Activated CD4-positive, alpha-beta T cell treated with anti-CD3 and anti-CD28 coated beads, Interleukin-2, Interleukin-6, amounts not matched to agents 100 ng/mL and 50 ng/mL, durations not matched to agents 16 hours and 8 hours (primary cell): ENCODE measurements around the gene OLFM4.
"Not testable (repeated sequence)": the region's sequence is repeated elsewhere in the genome, so short reads cannot be mapped to it uniquely, and the experiment has no call there.

Source experiments
- DNase-seq: peaks from one replicate; pipeline ENCODE4 v3.0.0-alpha.2; 2020

OLFM4 gene

GRCh38 chr13:53028637-53029203 is at the start of gene OLFM4:
Gene OLFM4, plus strand, starts transcription at chr13:53028813. Its CDS starts 24 bp downstream, at chr13:53028837.
- DNase-seq: no peak

DNA sequence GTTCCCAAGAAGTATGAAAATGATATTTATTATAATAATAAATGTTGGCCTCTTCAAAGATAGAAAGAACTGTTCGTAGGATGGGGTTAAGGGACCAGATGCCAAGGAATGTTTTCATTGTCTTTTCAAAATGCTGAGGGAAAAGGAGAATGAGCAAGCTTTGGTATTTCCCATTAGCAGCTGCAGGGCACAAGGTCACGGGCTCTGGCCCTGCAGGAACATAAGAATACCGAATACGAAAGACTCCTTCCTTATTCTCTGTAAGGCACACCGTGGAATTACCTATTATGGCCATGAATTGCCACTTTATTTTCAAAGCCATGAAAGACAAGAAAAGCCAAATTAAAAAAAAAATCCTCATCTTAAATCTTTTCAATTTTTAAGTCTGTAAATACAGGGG is 49.6 kb upstream of the OLFM4 start:
- DNase-seq: no peak

GRCh38 chr13:52980695-52981094 is 47.9 kb upstream of the OLFM4 start:
- no peak for DNase-seq

GRCh38 chr13:52983836-52984235 is 44.8 kb upstream of the OLFM4 start:
- DNase-seq: no peak

- DNase-seq: no peak
Observed at GRCh38 chr13:52984881-52985363, 43.7 kb upstream of the OLFM4 start.

DNA sequence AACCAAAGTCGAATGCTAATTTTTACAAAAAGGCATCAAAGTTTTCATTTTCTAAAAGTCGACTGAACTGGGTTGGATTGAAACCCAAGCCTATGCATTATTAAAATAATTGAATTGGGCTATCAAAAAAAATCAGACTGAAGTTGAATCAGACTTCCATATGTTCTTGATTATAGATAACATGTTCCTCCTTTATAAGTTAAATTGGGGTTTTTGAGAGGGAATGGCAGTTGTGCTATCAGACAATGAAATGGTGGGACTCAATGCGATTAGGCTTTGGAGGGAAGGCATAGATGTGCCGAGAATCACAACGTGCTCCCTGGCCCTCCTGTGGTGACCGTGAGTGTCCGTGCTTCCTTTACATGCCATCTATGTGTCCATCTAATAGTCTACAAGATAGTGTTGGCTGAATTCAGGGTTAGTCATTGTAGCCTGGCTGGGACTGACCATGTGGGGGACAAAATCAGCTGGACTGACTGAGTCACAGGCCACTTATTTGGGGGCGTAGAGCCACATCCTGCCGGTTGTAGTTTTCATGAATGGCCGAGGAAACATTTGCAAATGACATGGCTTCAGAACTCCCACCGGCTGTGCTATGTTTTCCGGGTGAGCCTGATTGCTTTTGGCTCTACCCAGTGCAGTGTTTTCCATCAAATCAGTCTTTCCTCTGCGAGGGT is 37.1 kb upstream of the OLFM4 start:
- DNase-seq: no peak

DNA sequence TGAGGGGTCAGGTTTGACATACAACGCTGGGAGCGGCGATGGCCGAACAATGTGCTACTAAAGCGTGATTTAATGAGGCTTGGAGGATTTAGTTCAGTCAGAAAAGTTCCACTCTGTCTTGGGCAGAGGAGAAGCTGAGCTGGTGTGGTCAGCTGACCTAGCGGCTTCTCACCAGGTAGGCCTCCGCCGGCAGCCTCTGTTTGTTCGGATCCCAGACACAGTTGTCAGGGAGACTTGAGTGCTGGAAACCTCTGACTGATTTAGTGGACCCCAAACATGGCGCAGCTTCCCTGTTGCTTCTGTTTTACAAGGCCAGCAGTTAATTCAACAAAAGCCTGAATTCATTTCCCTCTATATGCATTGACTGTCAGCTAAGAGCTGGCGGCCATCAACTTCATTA is 36.5 kb upstream of the OLFM4 start:
- DNase-seq: no peak

DNA sequence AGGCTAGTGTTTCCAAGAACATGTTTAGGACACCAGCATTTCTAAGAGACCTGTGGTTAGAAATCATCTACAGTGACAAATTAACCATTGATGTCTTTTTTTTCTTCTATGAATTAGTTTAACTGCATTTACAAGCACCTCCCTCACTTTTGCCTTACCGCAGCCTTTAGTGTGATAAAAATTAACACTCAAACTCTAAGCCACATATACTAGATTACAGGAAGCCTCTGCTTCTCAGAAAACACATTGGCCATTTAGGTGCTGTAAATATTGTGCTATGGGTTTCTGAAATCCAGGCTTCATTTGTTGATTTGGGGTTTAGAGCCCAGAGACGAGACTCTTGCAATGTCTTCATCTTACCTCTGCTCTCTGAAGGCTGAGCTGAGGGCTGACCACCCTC is 34.6 kb upstream of the OLFM4 start:
- DNase-seq: no peak

GRCh38 chr13:52994865-52995264 is 33.7 kb upstream of the OLFM4 start:
- no peak for DNase-seq

- DNase-seq: no peak
Observed at GRCh38 chr13:52995946-52996345, 32.7 kb upstream of the OLFM4 start.

- DNase-seq: no peak
Observed at GRCh38 chr13:52997951-52998876, 30.4 kb upstream of the OLFM4 start.

DNA sequence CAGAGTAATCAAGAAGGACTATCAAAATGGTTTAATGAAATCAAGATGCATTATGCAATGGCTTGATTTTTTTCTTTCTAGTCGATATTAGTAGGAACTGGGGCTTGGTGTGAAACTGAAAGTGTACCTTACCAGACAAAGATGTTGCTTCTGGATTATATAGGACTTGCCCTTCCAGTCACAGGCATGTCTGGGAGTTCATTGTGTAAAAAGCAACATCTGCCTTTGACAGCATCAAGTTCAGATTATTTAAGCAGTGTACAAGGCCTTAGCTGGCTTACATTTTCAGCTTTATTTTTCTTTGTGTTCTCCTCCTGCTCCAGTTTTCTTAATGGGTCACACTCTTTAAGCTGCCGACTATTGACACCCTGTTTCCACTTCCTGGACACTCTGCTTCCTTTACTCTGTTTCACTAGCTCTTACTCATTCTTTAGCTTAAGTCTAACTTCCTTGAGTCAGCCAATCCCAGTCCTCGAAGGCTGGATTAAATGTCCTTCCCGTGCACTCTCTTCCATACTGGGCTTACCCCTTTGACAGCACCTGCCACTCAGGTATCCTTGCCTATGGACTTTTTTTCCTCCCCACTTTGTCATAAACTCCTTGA is 29.4 kb upstream of the OLFM4 start:
- DNase-seq: no peak

GRCh38 chr13:53001444-53002225 is 27.0 kb upstream of the OLFM4 start:
- DNase-seq: no peak

- no peak for DNase-seq
Observed at GRCh38 chr13:53004573-53004972, 24.0 kb upstream of the OLFM4 start.

DNA sequence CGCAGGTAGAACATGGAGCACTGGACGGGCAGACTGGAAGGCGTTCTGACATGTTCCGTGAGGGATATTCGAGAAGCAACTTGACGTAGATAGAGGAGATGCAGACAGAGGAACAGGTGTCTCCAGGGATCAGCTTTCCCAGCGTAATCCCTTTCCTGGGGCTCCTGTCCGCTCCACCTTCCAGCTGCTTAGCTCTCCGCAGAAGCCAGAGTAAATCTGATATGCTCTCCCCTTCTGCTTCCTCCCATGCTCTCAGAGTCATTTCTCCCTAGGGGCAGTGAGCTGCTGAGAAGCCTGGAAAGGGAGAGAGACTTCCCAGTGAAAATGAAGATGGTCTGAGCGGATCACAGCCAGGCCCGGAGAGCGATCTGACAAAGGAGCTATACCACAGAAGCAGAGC is 23.0 kb upstream of the OLFM4 start:
- DNase-seq: no peak

GRCh38 chr13:53007872-53008271 is 20.7 kb upstream of the OLFM4 start:
- no peak for DNase-seq

GRCh38 chr13:53010374-53011105 is 18.1 kb upstream of the OLFM4 start:
- no peak for DNase-seq

GRCh38 chr13:53012707-53013106 is 15.9 kb upstream of the OLFM4 start:
- DNase-seq: no peak

DNA sequence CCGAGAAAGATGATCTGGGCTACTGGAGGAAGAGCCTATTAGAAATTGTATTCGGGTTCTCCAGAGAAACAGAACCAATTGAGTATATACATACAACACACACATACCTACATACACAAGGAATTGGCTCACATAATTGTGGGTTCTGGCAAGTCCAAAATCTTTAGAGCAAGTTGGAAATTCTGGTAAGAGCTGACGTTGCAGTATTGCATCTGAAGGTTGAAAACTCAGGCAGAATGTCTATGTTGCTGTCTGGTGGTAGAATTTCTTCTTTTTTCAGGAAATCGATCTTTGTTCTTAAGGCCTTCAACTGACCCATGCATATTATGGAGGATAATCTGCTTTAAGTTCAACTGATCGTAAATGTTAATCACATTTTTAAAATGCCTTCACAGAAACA is 15.5 kb upstream of the OLFM4 start:
- no peak for DNase-seq

- not testable (repeated sequence) for DNase-seq
Observed at GRCh38 chr13:53014018-53014417, 14.6 kb upstream of the OLFM4 start.
